Measurements from ENCODE around the gene CHST11.

- no peak for TF ChIP-seq POLR2A (IDR thresholded peaks at IDR 0.05)
- no peak for TF ChIP-seq CTCF (IDR thresholded peaks at IDR 0.05)
These were observed 42.0 kb upstream of the CHST11 start for GRCh38 chr12:104414581-104415341.

All from breast epithelium (tissue), 3 donors.